NCI-H1048 (cell line): Measurements from ENCODE around the gene BAIAP2L2.

Source experiments
- DNase-seq: peaks from one replicate; lab custom pipeline; 2025; lab: John Stamatoyannopoulos, UW

The BAIAP2L2 gene

DNA sequence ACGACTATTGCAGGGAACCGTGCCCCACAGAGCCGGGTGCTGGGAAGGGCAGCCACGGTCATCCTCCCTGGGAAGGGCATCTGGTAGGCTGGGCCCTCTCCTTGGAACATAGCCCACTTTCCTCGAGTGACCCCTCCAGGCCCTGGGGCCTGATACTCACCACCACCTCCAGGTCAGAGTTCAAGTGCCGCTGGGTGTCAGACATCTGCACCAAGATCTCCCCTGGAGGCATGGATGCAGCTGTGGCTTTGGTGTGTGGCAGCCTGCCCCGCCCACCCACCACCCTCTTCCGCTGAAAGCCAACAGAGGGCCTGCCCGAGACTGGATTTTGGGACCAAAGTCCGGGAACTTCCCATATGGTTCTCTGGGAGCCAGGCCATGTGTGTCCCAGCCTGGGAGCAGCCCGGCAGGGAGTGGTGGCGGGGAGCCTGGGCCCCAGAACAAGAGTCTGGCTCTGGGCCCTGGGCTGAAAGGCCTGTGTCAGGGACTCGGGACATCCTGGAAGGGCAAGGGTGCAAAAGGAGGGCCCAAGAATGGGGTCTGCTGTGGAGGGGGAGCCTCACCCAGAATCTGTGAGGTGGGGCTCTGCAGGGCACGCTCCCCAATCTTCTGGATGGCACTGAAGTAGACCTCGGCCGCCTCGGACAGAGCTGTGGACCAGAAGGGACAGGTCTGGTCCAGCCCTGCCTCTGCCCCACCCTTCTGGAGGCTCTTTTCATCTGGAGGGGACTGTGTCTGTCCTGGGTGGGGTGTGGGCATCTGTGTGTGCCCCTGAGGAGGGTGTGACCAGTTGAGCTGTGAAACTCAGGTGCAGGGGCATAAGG is 2.6 kb downstream of the BAIAP2L2 start:
- no peak for DNase-seq

DNA sequence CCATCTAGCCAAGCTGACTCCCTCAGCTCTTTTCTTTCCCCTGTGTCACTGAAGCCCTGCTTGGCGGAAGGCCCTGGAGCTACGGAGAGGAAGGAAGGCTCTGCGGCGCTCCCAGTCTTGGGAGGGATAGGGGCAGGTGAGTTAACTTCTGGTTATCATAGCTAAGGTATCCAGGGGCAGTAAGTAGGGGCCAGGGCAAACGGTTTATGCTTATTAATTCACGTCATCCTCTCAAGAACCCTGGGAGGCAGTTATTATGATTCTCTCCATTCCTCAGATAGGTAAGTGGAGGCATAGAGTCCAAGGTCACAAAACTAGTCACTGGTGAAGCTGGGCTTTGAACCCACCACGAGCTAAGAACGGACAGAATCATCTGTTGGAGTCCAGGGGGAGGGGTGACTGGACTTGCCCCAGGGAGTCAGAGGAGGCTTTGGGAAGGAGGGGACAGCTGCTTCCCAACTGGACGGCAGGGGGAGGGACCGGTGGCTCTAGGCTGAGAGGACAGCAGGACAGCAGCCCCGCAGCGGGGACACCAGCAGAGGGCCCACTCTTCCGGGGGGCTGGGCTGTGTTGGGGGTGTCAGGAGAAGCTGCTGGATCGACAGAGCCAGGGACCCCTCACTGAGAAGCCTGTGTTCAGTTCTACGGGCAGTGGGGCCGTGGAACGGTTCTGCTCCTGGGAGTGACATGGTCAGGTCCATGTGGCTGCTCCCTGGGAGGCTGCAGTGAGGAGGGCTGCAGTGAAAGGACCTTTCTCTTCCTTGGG is 3.5 kb downstream of the BAIAP2L2 start:
- no peak for DNase-seq

DNA sequence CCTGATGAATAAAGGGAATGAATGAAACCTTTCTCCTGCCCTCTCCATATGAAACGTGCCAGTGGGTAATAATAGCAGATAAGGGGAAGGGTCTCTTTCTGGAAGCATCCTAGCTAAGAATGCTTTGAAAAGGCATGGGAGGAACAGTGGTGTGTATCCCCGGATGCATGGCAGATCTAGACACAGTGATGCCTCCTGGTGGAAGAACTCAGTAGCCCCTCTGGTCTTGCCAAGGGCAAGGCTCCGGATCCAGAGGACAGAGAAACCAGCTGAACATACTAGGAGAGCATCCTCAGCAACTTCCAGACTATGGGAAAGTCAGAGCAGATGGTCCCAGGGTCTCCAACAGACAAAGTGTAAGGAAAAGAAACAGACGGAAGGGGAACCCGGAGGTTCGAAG is 6.4 kb downstream of the BAIAP2L2 start:
- DNase-seq: no peak

DNA sequence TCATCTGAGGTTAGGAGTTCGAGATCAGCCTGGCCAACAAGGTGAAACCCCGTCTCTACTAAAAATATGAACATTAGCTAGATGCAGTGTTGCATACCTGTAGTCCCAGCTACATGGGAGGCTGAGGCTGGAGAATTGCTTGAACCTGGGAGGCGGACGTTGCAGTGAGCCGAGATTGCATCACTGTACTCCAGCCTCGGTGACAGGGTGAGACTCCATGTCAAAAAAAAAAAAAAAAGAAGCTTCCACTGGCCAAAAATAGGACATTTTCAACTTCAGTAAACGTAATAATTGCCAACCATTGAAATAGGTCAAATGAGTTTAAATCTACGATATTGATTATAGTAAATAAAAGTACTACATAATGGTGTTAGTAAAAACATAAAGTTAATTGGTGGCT is 6.8 kb downstream of the BAIAP2L2 start:
- no peak for DNase-seq

DNA sequence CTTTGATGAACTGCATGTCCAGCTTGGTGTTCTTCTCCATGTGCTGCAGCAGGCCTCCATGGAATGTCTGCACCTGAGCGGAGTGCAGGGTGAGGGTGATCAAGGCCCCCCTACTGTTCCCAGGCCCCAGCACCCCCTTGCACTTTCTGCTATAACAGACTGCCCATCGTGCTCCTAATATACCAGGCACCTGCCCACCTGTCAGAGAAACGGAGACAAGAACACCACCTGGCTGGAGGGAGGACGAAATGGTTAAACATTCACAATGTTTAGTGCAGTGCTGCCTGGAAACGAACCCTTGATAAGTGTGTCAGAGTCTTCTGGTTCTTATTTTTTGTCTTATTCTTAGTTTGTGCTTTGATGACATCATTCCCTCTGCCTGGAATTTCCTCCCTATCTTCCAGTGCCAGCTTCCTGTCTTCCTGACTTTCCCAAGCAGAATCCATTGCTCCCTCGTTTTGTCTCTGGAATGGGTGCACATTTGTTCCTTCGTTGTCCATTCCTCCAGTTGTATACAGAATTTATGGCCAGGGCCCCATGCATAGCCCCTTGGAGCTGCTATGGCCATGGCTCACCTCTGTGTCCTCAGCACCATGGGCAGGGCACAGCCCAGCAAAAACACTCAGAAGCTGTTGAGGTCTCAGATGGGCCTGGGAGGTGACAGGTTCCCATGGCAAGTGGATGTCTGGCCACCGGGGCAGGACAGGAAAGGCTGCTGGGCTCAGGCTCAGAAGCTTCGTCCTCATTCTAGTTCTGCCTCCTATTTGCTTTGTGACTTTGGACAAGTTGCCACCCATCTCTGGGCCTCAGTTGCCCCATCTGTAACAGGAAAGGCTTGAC is 11.9 kb downstream of the BAIAP2L2 start:
- no peak for DNase-seq

DNA sequence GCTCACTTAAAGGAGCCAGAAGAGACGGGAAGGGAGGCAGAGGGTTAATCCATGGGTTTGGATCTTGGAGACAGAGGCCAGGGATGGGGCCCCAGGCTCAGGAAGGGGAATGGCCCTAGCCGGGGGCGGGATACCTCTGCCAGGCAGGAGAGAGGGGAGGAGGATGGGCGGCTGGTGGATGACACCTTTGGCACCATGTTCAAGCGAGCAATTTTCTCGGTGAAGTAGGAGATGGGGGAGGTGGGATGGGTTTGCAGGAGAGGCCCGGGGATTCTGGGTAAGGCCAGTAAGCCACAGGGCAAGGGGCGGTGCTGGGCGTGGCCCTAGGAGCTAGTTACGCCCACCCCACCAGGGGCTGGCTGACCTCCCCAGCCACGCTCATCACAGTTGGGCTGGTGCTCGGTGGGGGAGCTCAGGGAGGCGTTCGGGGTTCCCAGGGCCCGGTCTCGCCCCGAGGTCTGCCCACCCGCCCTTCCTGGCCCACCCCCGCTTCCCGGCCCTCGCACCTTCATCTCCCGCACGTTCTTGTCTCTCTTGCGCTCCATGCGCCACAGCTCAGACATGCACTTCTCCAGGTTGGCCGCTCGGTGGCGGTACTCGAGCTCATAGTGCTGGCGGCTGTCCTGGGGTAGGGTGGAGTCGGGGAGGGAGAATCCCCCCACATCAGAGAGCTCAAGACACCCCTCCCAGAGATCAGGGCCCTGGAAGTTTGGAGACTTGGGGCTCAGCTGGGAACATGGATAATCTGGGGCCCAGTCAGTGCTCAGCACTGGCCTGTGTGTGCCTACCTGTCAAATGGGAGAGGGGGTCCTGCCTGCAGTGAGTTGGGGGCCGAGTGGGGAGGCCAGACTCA is 12.7 kb downstream of the BAIAP2L2 start:
- no peak for DNase-seq

DNA sequence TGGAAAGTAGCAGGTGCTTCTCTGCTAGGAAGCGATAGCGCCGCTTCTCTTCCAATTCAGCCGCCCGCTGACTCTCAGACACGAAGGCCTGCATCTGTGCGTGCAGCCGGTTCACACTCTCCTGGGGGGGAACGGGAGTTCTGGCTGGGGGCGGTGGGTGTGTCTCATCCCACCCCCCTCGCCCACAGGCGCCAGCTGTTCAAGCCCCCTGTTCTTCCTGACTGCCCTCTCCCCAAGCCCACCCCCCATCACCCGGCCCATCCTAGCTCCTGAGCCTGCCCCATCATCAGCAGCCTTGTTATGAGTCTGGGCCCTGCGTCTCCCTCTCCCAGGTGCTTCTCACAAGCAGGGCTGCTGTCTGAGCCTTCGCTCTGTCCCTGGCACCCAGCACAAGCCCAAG is 13.4 kb downstream of the BAIAP2L2 start:
- no peak for DNase-seq

DNA sequence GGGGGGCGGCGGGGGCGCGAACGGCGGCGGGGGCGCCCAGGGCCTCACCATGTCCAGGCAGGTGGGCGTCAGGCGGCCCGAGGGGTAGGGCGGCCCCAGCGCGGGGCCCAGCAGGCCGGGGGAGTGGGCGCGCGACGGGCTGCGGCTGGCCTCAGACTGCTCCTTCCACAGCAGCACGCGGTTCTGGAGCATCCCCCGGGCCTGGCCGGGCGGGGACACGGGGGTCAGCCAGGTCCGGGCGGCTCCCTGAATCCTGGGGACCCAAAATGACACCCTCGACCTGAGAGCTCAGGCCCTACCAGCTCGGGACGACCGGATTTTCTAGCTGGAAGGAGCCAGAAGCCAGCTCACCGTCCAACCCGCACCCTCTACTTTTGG is 21.0 kb downstream of the BAIAP2L2 start:
- no peak for DNase-seq

DNA sequence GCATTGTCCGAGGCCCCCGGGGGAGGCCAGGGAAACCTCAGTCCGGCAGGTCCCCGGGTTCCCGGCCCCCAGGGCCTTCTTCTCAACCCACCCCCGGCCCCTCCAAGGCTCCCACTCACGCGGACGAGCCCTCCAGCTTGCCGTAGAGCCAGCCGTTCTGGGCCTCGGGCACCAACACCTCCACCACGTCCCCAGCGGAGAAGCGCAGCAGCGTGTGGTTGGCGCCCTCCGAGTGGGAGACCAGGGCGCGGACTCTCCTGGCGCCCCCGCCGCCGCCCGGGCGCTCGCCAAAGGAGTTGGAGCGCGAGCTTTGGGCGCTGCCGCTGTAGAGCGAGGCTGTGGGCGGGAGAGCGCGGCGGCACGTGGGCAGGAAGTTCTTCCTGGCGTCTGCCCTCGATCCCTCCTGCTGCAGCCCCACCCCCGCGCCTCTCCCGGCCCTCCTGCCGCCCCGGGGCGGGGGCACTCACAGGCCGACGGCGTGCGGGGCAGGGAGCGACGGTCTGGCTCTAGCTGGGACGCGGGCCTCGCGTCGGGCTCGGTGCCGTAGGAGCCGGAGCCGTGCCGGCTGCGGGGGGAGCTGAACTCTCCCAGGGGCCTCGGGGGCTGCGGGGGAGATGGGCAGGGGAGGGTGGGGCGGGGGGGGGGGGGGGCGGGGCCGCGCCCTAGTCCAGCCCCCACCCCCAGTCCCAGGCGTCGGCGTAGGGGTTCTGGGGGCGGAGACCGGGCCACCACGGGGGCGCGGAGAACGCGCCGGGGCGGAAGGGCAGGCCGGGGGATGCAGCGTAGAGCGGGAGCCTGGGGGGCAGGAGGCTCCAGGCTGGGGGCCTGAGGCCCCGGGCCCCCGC is 21.6 kb downstream of the BAIAP2L2 start:
- DNase-seq: no peak

DNA sequence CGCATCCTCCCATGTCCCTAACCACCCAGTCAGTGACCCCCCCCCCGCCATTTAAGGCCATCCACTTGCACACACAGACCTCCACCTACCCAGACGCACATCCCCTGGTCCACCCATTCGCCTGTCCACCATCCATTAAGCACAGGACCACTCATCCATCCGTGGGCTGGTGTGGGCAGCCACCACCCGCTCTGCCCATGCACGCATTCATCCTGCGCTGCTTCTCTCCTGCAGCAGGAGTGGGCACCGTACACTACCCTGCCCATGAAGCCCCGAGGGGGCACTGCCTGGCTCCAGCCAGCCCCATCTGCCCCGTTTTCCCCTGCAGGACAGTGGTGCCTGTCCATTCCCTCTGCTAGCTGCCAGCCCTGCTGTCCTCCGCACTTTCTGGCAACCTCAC is 22.6 kb downstream of the BAIAP2L2 start:
- no peak for DNase-seq

DNA sequence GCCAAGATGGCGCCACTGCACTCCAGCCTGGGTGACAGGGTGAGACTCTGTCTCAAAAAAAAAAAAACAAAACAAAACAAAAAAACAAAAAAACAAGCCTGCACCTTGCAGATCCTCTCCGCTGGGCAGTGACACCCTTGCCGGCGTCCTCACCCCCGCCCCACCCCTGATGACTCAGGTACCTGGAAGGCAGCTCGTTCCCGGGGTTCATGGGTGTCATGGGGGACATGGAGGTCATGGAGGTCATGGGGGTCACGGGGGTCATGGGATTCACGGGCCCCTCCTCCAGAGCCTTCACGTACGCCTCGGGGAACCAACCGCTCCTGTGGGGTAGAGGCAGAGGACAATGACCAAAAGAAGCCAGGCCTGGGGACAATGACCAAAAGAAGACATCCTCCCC is 23.5 kb downstream of the BAIAP2L2 start:
- no peak for DNase-seq

DNA sequence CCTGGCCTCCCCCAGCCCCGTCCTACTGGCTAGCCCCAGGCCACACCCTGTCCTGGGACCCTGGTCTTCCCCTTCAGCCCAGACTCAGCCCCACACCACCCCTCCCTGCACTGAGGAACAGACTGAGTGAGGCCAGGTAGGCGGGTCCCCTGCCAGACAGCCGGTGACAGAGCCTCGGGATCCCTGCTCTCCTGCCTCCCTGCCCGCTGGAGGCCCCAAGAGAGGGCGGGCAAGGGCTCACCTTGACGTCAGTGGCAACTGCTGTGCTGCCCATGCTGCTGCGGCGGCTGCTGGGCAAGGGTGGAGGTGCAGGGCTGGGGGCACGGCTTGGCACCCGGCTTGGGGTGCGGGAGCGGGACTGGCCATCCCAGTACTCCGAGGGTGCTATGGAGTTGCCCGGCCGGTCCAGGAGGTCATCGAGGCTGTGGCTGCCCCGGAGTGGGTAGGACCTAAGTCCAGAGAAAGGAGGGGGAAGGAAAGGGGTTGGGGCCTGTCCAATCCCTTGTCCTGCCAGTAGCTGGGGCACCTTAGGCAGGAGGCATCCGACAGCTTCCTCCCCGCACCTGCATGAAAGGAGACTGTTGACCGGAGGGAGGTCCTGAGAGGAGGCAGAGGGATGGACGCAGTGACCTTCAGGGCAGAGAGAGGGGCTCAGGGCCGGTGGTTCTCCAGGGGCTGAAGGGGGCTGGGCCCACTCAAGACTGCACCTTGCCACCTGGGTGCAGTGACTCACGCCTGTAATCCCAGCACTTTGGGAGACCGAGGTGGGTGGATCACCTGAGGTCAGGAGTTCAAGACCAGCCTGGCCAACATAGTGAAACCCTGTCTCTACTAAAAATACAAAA is 24.3 kb downstream of the BAIAP2L2 start:
- no peak for DNase-seq

DNA sequence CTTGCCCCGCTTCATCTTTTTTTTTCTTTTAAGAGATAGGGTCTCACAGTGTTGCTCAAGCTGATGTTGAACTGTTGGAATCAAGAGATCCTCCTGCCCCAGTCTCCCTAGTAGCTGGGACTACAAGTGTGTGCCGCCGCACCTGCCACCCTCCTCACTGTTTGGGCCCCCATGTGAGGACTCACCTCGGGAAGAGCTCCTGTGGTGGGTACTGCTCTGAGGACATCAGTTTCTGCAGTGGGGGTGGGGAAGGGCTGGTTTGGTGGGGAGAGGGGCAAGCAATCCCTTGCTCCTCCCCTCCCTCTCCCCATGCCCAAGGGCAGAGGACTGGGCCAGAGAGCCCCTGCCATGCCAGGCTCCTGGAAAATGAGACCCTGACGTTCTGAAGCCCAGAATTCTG is 25.0 kb downstream of the BAIAP2L2 start:
- no peak for DNase-seq

DNA sequence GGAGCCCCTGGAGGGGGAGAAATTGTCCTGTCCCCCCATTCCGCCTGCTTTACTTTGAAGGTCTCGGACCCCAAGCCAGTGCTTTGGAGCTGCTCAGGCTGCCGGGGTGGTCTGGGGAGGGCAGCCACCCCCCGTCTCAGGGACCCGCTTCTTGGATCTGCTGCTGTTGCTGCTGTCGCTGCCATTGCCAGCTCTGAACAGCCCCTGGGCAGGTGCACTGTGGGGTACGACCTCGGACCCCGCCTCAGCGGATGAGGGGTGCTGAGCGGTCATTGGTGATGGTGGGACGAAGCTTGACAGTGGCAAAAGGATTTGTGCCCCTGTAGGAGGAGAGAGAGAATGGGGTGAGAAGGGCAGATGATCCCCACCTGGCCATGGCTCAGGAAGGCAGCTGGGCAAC is 25.4 kb downstream of the BAIAP2L2 start:
- no peak for DNase-seq

DNA sequence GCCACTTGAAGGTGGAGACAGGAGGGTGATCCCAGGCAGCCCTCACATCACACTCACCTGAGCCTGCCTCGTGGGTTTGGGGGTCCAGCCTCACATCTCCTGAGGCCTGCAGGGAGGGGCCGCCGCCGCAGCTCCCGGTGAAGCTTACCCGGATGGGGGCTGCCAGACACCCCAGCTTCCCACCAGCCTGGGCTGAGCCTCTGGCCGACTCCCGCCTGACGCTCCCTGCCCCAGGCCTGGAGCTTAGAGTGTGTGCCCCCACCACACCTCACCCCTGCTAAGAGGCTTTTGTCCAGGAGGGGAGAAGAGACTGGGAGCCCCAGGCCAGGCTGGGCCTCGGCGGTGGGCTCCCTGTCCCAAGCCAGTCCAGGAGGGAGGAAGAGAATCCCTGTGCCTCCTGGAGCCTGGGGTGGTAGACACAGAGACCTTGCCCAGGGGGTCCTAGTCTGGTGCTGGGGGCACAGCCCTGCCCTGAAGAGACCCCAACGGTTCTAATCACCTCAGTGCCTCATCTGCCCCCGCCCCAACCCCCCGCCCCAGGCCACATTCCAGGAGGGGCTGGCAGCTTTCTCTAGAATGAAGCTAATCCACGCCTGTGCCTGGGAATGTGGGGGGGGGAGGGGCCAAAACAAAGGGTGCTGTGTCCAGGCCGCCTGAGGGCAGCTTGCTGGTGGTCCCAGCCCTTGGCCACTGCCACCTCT is 26.4 kb downstream of the BAIAP2L2 start, which contains the start of gene SLC16A8:
Gene SLC16A8, minus strand, starts transcription at position 254 of the 701 bp plus-strand sequence. CDS start 1,311 bp downstream, outside the sequence.
- DNase-seq: no peak

DNA sequence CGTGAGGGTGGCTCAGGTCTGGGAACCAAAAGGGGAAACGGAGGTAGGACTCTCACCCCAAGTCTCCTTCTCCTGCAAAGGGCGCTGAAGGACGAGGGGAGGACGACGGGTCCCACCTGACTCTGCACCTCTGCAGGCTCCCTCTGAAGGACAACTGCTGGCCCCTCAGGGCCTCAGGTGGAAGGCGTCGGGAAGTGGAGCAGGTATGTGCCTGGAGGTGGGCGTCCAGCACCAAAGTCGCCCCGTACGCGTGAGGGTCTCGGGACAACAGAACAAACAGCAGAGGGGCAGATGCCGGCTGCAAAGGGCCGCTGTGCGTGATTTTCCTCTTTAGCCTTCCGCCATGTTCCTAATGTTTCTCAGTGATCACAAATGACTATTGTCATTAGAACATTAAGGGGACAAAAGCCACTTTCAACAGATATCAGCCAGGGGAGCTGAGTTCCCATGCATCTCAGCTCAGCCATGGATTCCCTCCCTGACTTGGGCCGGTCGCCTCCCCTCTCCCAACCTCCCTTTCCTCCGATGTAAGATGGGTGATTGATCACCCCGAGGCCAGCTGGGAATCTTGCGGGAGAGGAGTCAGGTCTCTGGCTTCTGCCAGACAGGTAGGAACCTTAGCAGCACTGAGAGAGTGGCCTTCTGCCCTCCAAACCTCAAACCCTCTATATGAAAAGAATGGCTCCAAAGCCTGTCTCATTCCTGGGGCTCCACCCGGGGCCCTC is 27.3 kb downstream of the BAIAP2L2 start:
- DNase-seq: no peak

DNA sequence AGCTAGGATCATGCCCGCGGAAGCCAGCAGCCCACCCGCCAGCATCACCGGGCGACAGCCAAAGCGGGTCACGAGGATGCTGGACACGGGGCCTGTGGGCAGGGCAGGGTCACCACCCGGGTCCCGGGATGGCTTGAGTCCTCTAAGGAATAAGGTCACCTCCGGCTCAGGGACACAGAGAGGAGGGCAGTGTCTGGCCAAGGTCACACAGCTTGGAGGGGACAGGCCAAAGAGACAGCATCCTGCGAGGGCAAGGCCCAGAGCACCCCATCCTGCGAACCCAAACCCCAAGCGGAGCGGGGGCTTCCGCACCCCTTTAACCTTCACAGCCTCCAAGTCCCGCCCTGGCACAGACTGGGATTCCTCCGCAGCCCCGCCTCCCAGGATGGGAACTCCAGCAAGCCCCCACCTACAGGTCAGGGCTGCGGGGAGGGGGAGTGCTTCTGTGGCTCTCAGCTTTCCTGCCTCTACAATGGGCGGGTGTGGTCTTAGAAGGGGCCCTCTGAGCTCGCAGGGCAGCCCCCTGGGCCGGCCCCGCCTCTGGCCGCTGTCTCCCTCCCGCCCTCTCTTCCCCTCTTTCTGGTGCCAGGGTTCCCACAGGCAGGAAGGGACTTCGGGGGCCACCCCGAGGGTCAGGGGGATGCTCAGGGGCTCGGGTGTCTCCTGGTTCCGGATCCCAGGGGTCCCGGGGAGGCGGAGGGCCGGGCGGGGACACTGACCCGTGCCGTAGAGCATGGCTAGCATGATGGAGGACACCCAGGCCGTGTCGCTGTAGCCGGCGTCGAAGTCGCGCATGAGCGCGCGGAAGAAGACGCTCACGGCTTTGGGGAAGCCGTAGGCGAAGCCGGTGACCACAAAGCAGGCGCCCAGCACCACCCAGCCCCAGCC is 28.3 kb downstream of the BAIAP2L2 start:
- DNase-seq: no peak

DNA sequence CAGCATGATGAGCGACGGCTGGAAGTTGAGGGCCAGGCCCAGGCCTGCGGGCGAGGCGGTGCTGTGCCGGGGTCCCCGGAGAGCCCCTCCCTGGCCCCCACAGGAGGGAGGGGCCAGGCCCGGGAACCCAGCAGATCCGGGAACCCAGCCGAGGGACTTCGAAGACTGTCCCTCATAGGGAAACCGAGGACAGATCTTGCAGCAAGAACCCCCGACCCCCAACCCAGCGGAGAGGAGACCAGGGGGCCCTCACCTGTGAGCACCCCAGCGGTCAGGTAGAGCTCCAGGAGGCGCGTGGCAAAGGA is 28.9 kb downstream of the BAIAP2L2 start:
- no peak for DNase-seq
